CMK (cell line): ENCODE results near the gene CLIC4.
"Not testable (repeated sequence)": the region's sequence is repeated elsewhere in the genome, so short reads cannot be mapped to it uniquely, and the experiment has no call there.

Source experiments
- DNase-seq: peaks from one replicate; pipeline ENCODE4 v3.0.0-alpha.2; 2010; ENCODE audit warnings: low read depth

CLIC4 gene

DNA sequence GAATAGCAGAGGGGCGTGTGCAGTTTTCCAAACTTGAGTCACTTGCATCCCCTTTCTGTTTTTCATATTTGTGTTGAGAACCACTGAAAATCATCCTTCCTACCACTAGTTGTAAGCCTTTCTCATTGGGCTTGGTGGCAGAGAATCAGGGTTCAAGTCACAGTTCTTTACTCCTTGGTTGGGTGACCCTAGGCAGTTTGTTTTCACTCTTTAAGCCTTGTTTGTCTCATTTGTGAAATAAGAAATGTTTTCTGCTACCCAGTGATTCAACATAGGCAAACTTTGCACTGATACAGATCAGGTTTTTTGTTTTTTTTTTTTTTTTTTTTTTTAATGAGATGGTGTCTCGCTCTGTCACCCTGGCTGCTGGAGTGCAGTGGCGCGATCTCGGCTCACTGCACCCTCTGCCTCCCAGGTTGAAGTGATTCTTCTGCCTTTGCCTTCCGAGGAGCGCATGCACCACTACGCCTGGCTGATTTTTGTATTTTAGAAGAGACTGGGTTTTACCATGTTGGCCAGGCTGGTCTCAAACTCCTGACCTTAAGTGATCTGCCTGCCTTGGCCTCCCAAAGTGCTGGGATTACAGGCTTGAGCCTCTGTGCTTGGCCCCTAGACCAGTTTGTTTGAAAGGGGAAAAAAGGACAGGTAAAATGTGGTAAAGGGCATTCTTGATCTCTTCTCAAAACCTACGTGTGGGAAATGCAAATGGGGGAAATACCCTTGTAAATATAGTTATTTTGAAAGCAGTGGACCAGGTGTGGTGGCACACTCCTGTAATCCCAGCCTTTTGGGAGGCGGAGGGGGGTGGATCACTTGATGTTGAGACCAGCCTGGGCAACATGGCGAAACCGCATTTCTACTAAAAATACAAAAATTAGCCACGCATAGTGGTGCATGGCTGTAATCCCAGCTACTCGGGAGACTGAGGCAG, 3.2 kb downstream of the CLIC4 start:
- no peak for DNase-seq

DNA sequence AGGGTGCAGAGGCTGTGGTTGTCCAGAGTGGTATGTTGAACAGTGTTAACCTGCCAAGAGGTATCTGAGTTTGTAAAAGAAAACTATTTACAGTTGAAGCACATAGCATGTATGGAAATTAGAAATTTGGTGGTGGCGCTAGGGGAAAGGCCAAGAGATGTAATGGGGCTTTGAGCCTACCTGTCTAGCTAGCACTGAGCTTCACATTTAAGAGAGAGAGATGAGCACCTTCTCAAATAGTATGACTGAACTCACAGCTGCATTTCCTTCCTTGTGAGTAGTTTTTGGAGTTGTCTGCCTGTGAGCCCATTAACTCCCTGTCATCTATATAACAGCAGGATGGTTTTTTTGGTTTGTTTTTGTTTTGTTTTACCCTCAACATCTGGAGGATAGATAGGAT, 4.0 kb downstream of the CLIC4 start:
- DNase-seq, result no peak

DNA sequence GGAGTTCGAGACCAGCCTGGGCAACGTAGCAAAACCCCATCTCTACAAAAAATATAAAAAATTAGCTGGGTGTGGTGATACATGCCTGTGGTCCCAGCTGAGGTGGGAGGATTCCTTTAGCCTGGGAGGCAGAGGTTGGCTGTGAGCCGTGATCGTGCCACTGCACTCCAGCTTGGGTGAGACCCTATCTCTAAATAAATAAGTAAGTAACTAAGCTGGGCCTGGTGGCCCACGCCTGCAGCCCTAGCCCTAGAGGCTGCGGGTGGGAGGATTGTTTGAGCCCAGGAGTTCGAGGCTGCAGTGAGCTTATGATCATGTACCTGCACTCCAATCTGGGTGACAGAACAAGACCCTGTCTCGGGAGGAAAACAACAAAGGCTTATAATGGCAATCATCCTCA, 4.6 kb downstream of the CLIC4 start:
- DNase-seq, result no peak

DNA sequence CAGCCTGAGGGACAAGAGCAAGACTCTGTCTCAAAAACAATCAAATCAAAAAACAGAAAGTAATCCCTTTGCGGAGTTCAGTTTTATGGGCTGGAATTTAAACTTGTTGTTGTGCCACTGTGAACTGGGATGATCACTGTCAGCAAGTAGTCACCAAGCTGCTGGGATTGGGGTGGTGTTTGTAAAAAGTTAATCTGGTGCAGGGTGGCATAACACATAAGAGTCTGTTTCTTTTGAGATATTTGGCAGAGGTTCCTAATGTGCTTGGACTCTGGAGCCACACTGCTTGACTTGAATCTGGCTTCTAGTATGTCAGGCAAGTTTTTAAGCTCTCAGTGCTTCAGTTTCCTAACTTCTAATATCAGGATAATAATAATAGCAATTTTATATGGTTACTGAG, 6.6 kb downstream of the CLIC4 start:
- DNase-seq, result no peak

DNA sequence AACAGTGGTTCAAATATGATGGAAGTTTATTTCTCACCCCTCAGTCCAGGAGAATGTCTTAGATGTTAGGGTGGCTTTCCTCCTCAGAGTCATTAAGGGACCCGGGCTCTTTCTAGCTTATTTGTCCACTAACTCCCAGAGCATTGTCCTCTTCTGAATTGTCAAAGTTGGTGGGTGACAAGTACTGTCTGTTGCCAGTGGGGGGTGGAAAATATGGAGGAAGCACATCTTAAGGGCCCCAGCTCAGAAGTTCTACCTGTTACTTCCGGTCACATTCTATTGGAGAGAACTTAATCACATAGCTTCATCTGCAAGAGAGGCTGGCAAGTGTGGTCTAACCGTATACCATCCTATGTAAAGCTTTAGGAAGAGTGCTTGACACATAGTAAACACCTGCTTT, 7.1 kb downstream of the CLIC4 start:
- no peak for DNase-seq

DNA sequence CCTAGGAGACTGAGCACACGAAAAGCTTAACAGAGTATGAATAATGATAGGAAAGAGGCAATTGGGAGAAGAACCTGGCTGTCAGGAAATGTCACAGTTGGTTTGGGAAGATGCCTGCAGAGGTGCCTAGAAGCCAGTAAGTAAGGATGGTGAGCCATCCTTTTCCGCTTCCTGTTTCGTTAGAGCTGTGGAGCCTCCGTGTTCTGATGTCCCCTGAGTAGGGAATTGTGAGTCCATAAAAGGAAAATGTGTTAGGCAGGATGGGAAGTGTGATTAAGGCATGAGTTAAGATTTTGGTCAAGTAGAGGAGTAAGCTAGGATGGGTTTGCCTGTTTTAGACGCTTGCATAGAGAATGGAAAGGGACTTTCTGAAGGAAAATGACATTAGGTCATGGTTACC, 9.0 kb downstream of the CLIC4 start:
- no peak for DNase-seq

DNA sequence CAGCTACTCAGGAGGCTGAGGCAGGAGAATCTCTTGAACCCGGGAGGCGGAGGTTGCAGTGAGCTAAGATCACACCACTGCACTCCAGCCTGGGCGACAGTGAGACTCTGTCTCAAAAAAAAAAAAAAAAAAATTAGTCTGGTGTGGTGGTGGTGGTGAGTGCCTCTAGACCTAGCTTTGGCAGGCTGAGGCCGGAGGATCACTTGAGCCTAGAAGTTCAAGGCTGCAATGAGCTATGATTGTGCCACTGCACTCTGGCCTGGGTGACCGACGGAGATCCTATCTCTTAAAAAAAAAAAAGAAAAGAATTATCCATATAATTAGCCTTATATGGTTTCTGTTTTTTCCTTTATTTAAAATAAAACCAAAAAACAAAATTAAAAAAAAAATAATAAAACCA, 10.1 kb downstream of the CLIC4 start:
- not testable (repeated sequence) for DNase-seq

DNA sequence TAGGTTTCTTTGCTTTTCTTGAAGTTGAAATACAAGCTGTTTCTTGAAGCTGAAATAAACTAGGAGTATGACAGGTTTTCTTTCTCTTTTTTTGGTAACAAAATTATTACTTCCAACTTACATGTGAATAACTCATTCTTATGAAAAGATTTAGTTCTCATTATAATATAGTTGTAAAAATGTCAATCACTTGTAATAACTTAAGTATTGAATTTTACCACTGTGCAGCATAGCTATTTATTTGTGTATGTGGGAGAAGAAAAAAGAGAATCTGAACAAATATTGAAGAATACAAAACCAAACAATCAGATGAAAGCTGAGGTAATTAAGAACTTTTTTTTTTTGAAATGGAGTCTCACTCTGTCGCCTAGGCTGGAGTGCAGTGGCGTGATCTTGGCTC, 11.1 kb downstream of the CLIC4 start:
- DNase-seq, result no peak

DNA sequence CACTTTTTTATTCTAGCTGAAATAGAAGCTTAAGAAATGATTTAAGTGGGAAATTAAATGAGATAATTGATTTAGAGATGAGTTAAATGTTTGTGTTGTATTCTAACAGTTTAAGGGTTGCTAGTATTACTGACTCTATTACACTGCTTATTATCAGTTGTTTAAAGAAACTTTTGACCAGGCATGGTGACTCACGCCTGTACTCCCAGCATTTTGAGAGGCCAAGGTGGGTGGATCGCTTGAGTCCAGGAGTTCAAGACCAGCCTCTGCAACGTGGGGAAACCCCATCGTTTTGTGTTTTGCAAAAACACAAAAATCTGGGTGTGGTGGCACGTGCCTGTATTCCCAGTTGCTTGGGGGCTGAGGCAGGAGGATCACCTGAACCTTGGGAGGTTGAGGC, 14.2 kb downstream of the CLIC4 start:
- DNase-seq, result no peak

DNA sequence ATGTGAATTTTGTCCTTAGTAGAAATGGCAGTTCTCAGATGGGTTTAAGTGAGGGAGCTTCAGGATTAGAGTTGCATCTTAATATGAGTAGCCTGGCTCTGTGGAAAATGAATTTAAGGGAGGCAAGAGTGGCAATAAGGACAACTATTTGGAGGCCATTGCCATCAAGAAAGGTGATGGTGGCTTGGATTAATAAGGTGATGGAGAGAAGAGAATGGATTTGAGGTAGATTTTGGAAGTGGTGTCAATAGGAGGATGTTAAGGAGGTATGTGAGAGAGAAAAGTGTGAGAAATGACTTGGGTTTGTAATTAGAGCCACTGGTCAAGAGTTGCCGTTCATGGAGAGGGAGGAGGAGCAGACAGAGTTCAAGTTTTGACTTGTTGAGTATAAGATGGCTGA, 16.3 kb downstream of the CLIC4 start:
- no peak for DNase-seq

DNA sequence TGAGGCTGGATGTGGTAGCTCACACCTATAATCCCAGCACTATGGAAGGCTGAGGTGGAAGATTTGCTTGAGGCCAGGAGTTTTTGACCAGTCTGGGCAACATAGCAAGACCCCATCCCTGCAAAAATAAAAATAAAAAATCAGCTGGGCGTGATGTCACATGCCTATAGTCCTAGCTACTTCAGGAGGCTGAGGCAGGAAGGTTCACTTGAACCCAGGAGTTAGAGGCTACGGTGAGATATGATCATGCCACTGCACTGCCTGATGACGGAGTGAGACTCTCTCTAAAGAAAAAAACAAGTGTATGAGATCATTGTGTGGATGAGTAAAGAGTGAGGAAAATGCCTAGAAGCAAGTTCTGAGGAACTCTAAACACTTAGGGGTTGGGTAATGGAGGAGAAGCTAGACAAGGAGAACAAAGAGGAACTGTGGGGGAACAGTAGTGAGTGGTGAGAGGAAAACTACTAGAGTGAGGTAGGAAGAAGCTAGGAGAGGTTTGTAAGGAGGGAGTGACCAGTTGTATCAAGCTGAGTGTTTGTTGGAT, 17.0 kb downstream of the CLIC4 start:
- DNase-seq, result no peak

DNA sequence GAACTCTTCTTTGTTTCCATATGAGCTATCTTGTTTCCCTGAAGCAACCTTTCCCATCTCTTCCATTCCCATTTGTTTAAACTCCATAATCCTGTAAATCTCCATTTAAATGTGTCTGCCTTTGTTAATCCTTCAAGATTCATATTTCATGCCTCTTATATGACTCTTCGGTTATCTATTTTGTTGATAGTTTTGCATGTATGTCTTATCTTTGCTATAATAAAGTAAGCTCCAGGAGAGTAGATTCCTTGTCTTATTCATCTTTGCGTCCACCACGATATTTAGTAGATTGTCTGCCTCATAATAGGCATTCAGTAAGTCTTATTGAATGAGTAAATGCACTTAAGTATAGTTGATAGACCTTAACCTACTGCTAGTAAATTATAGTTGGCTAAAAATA, 18.4 kb downstream of the CLIC4 start:
- no peak for DNase-seq

DNA sequence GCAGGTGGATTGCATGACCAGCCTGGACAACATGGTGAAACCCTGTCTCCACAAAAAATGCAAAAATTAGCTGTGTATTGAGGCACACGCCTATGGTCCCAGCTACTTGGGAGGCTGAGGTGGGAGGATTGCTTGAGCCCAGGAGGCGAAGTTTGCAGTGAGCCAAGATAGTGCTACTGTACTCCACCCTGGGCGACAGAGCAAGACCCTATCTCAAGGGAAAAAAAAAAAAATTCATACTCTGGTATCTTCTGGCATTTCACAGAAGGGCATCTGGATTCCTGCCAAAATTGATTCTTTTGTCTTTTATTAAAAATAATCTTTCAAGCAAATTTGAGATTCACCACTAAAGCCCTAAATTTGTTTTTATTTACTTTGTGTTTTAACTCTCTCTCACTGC, 19.2 kb downstream of the CLIC4 start:
- no peak for DNase-seq

DNA sequence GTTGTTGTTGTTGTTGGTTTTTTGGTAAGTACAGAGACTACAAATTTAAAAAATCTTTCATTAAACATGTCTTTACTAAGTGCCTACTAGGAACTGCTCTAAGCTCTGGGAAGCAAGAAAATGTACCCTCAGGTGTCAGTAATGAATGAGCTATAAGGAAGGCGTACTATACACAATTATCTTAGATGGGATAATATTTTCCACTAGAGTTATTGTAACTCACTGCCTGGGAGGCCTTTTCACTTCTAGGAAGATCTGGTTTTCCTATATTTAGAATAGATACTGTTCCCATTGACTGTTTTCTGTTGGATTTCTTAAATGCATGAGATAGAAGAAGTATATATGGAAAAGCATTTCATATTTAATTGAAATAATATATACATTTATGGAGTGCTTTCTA, 19.6 kb downstream of the CLIC4 start:
- no peak for DNase-seq

DNA sequence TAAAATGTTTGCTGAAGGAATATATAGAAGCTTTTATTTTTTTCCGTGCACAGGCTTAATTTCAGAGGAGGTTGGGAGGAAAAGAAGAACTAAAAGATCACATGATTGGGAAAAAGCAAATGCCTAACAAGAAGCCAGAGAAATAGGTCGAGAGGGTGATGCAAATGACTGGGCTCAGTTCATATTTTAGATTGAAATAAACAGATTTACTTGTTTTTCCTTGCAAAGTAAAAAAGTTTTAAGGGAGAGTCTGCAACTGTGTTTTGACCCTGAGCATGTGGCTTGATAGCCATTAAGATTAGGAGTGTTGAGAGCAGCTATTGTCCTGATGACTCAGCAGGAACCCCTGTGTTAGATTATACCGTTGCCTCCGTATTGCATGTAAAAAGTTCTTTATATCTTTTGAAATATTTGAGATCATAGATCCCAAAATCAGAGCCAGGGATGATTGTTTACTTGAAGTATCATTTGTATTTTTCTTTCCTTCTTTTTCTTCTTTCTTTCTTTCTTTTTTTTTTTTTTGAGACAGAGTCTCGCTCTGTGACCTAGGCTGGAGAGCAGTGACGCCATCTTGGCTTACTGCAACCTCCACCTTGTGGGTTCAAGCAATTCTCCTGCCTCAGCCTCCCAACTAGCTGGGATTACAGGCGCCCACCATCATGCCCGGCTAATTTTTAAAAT, 20.2 kb downstream of the CLIC4 start:
- no peak for DNase-seq

DNA sequence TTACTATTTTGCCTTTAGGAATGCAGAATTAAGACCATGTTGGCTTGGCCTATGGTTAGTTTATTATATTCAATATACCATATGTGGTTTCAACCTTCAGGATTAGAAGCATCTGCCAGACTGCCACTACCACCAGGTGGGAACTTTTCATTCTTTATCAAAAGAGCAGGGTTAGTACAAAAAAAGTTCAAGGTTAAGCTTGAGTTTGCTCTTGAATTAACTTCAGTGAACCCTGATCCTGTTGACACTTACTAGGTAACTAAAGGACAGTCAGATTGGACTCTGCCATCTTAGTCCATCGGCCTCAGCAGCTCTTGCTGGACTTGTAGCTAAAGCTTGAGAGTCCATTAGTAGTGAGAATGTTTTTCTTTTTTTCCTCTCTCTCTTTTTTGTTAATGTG, 22.1 kb downstream of the CLIC4 start:
- DNase-seq, result no peak

DNA sequence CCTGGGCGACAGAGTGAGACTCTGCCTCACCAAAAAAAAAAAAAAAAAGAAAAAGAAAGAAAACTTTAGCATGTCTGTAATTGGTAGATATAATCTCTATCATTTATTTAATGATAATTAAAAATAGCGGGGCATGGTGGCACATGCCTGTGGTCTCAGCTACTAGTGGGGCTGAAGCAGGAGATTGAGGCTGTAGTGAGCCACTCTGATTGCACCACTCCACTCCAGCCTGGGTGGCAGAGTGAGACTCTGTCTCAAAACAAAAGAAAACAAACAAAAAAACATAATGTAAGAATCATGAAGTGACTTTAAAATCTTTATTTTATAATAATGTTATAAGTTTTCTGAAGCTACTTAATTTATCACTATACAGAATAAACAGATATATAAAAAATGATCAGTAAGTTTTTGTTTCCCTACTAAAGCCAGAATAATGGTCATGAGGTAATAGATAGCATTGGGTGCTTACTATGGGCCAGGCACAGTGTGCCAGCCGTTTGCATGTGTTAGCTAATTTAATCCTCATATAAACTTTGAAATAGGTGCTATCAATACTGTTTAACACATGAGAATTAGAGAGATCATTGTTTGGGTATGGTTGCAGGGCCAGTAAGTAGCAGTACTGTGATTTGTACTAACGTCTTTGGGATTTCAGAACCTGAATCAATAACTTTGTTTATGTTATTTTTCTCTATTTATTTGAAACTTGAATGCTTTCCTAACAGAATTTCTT, 23.8 kb downstream of the CLIC4 start:
- no peak for DNase-seq

DNA sequence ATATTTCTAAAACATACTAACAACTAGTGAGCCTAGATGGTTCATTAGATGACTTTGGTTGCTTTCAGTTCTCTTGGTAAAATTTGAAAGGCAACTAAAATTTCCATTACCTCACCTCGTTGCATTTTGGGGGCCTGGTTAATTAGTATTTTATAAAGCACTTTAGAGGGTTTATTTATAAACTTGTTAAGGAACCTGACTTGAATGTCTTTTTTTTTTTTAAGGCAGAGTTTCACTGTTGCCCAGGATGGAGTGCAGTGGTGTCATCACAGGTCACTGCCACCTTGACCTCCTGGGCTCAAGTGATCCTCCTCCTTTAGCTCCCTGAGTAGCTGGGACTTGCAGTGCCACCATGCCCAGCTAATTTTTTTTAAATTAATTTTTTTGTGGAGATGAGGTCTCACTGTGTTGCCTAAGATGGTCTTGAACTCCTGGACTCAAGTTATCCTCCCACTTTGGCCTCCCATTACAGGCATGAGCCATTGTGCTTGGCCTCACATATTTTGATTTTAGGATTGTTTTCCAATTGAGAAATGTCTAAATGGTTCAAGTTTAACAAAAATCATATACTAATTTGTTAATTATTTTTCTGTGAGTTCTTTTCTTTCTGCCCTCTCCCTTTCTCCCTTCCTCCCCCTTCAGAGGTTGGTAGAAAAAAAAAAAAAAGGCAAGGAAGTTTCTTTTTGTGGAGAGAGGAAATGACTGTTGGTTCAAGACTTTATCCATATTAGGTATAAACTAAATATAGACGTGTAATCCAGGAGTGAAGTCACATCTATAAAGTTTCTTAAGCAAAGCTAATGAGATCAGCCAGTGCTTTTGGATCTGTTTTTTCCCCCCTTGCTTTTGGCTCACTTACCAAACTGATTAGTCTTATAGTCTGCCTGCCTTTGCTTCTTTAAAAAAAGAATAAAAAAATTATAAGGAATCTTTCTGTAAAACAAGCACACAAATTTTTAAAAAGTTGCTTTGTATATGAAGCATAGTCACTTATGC, 24.7 kb downstream of the CLIC4 start:
- no peak for DNase-seq

DNA sequence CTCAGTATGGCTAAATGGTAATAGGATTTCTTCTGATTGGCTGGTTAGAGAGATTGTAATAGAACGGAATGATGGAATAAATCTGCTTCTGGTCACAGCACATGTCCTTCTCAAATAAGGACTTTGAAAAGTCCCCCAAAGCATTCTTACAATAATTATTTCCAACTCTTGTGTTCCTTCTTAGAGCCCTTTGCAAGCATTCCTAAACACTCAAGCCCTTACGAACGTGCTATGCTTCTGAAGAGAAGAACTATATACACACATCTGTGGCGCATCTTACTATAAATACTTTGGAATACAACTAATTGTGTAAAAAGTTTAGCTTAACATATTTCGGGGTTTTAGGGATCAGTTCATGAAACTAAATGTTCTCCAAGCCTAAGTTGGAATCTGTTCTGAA, 25.6 kb downstream of the CLIC4 start:
- DNase-seq, result no peak

DNA sequence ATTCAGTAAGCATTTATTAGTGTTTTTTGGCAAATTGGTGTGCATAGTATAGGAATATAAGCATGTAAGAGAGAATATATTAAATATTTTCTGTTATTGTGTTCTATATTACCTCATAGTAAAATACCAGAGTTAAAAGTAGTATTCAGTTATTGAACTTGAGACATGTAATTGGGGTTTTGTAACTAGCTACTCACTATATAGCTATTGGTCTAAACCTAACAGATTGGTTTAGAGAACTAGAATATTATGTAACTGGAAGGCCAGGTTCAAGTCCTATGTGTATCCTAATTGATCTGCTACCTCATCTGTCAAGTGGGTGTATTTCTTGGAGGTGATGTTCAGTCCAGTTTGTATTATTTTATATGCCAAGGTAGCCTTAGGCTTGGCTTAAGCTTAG, 26.3 kb downstream of the CLIC4 start:
- no peak for DNase-seq

DNA sequence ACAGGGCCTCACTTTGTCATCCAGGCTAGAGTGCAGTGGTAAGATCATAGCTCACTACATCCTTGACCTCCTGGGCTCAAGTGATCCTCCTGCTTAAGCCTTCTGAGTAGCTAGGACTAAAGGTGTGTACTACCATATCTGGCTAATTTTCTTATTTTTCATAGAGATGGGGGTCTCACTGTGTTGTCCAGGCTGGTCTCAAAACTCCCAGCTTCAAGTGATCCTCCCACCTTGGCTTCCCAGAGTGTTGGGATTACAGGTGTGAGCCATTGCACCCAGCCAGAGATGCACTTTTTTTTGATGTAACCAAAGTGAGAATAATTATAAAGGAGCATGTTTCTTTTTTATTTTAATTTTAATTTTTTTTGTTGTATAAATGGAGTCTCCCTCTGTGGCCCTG, 28.4 kb downstream of the CLIC4 start:
- no peak for DNase-seq
